Progenitor cell of endocrine pancreas (in vitro differentiated cells): ENCODE measurements around the gene NPIPA1. TPM values are rescaled to one million over a fixed set of nuclear protein-coding genes. Genes with fewer than 3 reads are reported as not detected.
"Not testable (repeated sequence)": the region's sequence is repeated elsewhere in the genome, so short reads cannot be mapped to it uniquely, and the experiment has no call there.

Source experiments
- DNase-seq: peaks from one replicate; pipeline ENCODE4 v3.0.0; 2021; ENCODE audit warnings: low spot score; ENCODE audit not compliant: unreplicated experiment
- H3K27ac Mint-ChIP-seq: 2 replicates; pipeline ENCODE4 v1.8.0; 2021; ENCODE audit warnings: mild to moderate bottlenecking, moderate library complexity, mixed read lengths
- H3K27me3 Mint-ChIP-seq: 2 replicates; pipeline ENCODE4 v1.8.0; 2021; ENCODE audit warnings: mixed read lengths
- H3K36me3 Mint-ChIP-seq: 2 replicates; pipeline ENCODE4 v1.8.0; 2022; ENCODE audit warnings: mixed read lengths; ENCODE audit not compliant: insufficient read depth
- H3K4me1 Mint-ChIP-seq: 2 replicates; pipeline ENCODE4 v1.8.0; 2021; ENCODE audit warnings: low read depth, mixed read lengths
- H3K4me3 Mint-ChIP-seq: 2 replicates; pipeline ENCODE4 v1.8.0; 2021; ENCODE audit warnings: low read depth, mild to moderate bottlenecking, moderate library complexity, mixed read lengths
- H3K9me3 Mint-ChIP-seq: 2 replicates; pipeline ENCODE4 v1.8.0; 2021; ENCODE audit warnings: low read depth, mixed read lengths
- microRNA-seq: library from miRNA; unstranded; fragments of <30 nt; microRNA quantifications from one replicate; pipeline ENCODE4 v1.1.0, GENCODE V29; 2020; ENCODE audit warnings: borderline number of aligned reads; ENCODE audit not compliant: unreplicated experiment
- total RNA-seq: library from RNA; stranded (reverse); gene quantifications from 2 replicates; pipeline ENCODE4 v1.2.1, GENCODE V29; 2021

The NPIPA1 gene
- total RNA-seq, 1 donor from 2014 or later = 215 TPM

DNA sequence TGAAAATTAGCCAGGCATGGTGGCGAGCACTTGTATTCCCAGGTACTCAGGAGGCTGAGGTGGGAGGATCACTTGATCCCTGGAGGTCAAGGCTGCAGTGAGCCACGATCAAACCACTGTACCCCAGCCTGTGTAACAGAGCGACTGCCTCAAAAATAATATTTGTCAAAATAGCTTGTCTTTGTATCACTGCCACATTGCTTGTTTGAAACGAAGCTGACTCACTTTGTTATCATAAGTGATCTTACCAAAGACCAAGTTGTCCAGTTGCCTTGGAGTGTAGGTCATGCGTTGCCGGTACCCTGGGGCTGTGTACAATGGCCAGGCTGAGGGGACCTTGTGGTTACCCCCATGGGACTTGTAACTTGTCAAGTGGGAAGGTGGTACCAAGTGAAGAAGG is 59.5 kb downstream of the NPIPA1 start:
- DNase-seq, H3K27ac Mint-ChIP-seq, H3K27me3 Mint-ChIP-seq, H3K4me1 Mint-ChIP-seq, H3K4me3 Mint-ChIP-seq: not testable (repeated sequence)
- Mint-ChIP-seq H3K9me3 (peaks cover 13% of the 10 kb centered on the region), H3K36me3 (peaks cover 25% of the 10 kb centered on the region)

DNA sequence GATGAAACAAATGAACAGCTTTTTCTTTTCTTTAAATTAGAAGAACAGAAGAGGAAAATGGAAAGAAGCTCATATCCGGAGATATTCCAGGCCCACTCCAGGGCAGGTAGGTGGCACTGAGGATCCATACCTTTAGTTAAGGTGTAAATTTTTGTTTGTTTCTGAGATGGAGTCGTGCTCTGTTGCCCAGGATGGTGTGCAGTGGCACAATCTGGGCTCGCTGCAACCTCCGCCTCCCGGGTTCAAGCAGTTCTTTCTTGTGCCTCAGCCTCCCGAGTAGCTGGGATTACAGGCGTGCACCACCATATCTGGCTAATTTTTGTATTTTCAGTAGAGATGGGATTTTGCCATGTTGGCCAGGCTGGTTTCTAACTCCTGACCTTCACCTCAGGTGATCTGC is 61.1 kb downstream of the NPIPA1 start:
- peaks cover 10% of the 10 kb centered on the region for H3K9me3 Mint-ChIP-seq
- DNase-seq, H3K27ac Mint-ChIP-seq, H3K4me1 Mint-ChIP-seq, H3K4me3 Mint-ChIP-seq, H3K27me3 Mint-ChIP-seq: not testable (repeated sequence)
- peaks cover 17% of the 10 kb centered on the region for H3K36me3 Mint-ChIP-seq

- not testable (repeated sequence) for H3K27ac Mint-ChIP-seq, DNase-seq, H3K4me1 Mint-ChIP-seq, H3K9me3 Mint-ChIP-seq, H3K4me3 Mint-ChIP-seq, H3K27me3 Mint-ChIP-seq
- H3K36me3 Mint-ChIP-seq = peaks cover 13% of the 10 kb centered on the region
These were observed 62.6 kb downstream of the NPIPA1 start for GRCh38 chr16:14999845-15000244.

Small RNA genes within 50 kb of the gene (microRNA-seq; reads per million reads assigned to microRNA genes)
- gene MIR3180-1 (not detected), gene MIR3670-1 (not detected), gene MIR6511A1 (not detected), gene MIR6770-1 (not detected)

Other genes starting within 250 kb of the NPIPA1 start
- gene PLA2G10, start 243.1 kb upstream of the NPIPA1 start, total RNA-seq = 1.4 and 2.2 TPM in 2 replicates
- 0.95 and 1.3 TPM in 2 replicates for gene NPIPA3, start 234.0 kb upstream of the NPIPA1 start, total RNA-seq
- gene NPIPA2, start 194.9 kb upstream of the NPIPA1 start, total RNA-seq = 17.1 and 18.5 TPM in 2 replicates
- 111 and 122 TPM in 2 replicates for gene NOMO1, start 103.7 kb upstream of the NPIPA1 start, total RNA-seq
- 124 and 131 TPM in 2 replicates for gene PDXDC1, start 37.6 kb downstream of the NPIPA1 start, total RNA-seq
- 50.0 and 52.0 TPM in 2 replicates for gene NTAN1, start 118.6 kb downstream of the NPIPA1 start, total RNA-seq
- gene RRN3, start 156.8 kb downstream of the NPIPA1 start, total RNA-seq = 36.9 and 40.0 TPM in 2 replicates